ENCODE results near the gene SVBP.

GRCh38 chr1:42833981-42834380 lies 16.8 kb upstream of the SVBP start:
- no peak for TF ChIP-seq CTCF (conservative IDR thresholded peaks at IDR 0.05; ENCODE audit: low read length)
- TF ChIP-seq EZH2phosphoT487 (IDR thresholded peaks at IDR 0.05; ENCODE audit: borderline replicate concordance, low read depth, low read length): no peak
